DMS153 treated with DMSO at 0.1 percent for 48 hours (cell line): ENCODE measurements around the gene AFAP1.
A peak's percentile ranks its signal among the peaks of the same experiment; 100 is the strongest.

Source experiments
- DNase-seq: peaks from one replicate; lab custom pipeline; 2025; ENCODE audit not compliant: unreplicated experiment; lab: John Stamatoyannopoulos, UW

The AFAP1 gene

GRCh38 chr4:7806338-7807090 is 133.1 kb downstream of the AFAP1 start:
- DNase-seq, result no peak

- no peak for DNase-seq
Measured at GRCh38 chr4:7805533-7806337, 133.9 kb downstream of the AFAP1 start.

DNA sequence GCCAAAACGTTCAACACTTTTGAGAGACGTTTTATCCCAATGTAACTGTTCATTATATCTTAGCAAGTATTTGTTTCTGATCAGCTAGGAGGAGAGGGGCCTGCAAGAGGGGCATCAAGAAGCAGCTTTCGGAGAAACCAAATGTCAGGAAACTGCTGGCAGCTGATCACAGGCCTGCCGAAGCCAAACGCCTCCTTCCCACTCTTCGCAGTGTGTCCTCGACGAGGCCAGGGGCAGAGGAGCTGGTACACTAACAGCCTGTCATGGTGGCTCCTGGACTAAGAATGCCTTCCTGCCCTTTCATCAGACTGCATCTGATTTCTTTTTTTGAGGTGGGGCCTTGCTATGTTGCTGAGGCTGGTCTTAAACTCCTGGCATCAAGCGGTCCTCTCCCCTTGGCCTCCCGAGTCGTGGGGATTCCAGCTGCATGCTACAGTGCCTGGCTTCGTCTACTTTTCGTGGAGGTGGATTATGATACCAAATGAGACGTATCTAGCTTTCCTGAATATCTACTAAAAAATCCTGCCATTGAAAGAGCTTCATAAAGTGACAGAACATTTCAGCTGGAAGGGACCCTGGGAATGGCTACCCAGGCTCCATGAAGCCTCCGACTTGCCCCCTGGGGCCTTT is 134.8 kb downstream of the AFAP1 start:
- no peak for DNase-seq

GRCh38 chr4:7803992-7804755 is 135.5 kb downstream of the AFAP1 start:
- DNase-seq, result no peak

GRCh38 chr4:7803371-7803770 is 136.3 kb downstream of the AFAP1 start:
- DNase-seq, result no peak

GRCh38 chr4:7802093-7802726 is 137.5 kb downstream of the AFAP1 start:
- DNase-seq, result peak; percentile 8

DNA sequence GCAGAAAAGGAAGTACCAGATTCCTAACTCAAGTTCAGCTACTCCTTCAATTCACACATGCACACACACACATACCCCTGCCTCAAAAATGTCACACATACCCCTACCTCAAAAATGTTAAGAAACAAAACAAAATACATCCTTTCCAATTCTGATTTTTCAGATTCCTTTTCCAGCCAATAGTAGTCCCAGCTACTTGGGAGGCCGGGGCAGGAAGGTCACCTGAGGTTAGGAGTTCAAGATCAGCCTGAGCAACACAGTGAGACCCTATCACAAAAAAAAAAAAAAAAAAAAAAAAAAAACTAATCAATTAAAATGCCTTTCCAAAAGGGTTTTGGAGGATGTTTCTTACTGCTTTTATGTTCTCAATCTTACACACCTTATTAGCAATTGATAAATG is 138.0 kb downstream of the AFAP1 start:
- DNase-seq, result no peak

- no peak for DNase-seq
Measured at GRCh38 chr4:7801001-7801400, 138.7 kb downstream of the AFAP1 start.

DNA sequence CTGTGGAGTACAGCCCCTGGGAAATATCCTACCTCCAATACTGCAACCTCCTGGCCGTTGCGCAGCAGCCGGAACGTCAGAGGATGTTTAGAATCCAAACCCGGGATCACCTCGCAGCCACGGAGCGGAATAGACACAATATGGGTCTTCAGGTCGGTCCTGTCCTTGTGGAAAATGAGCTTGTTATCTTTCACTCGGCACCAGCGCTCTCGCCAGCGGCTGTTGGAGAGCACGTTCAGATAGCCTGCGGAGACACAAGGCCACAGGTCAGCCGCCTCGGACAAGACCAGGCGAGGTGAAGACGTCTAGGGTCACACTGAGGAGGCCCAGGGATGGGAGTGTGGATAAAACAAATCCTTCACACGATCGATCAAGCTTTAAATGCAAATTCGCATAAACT is 139.3 kb downstream of the AFAP1 start:
- DNase-seq, result no peak

DNA sequence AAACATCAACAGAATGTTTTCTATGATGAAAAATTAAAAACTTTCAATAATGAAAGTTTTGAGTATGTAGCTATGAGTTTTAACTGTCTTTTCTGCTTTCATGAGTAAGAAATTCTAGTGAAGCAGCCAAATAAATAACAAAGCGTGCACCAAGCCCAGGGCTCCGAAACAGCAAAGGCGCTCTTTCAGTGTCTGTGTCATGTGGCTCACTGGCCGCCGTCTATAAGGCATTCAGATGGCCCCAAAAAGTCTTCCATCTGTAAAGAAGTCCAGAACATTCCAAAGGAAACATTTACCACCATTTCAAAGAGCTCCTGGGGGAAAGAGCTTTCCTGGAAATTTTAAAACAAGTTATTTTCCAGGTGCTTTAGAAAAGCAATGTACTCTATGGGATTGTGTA is 139.9 kb downstream of the AFAP1 start:
- DNase-seq, result no peak

DNA sequence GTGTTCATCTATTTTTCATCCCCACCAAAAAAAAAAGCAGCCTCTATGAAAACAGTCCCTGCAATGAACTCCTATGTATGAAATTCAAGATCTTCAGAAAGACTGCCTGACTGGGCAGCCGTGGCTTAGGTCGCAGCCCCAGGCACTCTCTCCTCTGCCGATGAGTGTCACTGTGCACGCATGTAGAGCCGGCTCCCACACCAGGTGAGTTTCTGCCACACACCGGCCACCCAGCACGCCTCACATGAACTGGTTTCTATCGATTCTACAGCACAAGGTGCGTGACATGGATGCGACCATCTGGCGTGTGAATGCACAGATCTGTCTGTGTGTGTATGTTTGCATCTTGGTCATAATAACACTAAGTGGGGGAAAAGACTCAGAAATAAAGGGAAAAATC is 140.4 kb downstream of the AFAP1 start:
- no peak for DNase-seq

GRCh38 chr4:7798178-7798995 is 141.3 kb downstream of the AFAP1 start:
- DNase-seq, result no peak

DNA sequence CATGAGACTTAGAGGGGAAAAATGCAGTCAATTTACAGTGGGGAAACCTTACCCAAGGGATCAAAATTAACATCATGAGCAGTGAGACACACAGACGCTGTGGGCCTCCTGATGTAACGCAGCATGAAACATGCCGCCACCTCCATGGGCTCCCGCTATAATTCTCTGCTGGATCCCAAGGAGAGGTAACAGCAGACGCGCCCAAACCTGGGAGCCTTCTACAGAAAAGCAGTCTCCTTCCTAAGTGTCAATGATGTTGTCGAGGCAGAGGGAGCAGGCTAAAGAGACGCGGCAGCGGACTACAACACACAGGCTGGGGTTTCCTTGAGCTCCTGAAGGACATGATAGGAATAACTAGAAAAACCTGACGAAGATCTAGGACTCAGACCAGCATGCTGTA is 142.3 kb downstream of the AFAP1 start:
- no peak for DNase-seq

DNA sequence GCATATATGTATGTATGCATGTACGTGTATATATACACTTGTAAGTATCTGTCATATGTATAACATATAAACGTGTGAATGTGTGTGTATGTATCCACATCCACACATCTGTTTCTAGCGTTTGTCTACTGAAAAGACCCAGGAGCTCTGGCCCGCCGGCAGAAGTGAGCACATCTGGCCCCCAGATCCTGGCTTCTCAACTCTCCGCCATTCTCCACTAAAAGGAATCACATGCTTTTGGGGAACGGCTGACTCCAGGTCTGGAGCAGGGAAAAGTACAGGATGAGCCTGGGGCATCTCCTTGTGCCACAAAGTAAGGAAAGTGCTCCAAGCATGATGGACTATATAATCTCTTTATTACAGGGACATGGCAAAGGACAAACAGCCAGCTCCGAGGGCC is 143.7 kb downstream of the AFAP1 start:
- DNase-seq, result no peak

DNA sequence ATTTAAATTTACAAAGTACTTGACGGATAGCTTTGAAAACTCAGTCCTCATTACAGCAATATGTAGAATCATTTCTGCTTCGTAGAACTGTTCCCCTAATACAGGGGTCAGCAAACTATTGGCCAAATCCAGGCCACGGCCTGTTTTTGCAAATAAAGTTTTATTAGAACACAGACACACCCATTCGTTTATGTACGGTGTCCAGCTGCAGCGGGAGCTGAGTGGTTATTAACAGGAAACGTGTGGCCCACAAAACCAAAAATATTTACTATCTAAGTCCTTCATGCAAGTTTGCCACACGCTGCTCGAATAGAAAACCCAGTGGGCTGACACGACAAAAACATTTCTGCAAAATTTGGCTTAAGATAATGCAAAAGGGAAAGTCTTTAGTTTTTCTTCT is 146.5 kb downstream of the AFAP1 start:
- no peak for DNase-seq

DNA sequence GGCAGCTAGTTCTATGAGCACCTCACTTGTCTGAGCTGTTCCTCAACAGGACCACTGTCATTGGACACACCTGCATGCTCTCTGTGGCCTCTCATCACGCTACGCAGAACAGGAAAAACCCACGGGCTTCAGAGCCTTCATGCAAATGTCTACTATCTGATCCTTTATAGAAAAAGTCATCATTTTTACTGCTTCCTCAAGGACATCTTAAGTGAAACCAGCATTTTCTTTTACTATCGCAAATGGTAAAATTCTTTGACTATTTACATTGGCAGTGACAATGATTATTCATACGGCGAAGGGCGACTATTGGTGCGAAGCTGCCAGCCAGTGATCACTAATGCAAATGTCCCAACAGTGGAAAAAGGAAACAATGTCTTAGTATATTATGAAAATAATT is 147.0 kb downstream of the AFAP1 start:
- no peak for DNase-seq

- DNase-seq, result no peak
Measured at GRCh38 chr4:7790999-7791398, 148.7 kb downstream of the AFAP1 start.

DNA sequence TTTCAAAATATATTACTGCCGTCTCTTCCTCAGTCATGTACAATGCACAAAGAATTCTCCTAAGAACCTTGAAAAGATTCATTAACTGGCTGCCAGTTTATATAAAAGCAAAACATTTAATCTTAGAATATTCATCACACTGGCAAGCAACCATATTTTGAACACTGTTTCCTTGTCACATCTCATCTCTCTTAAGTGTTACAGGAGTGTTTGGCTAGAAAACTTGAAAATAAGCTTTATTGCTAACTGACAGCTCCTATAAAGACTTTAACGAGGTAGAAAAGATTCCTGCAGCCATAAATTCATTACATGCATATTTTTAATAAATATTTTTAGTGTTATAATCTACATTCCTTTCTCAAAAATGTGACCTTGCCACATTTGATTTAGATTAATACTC is 149.6 kb downstream of the AFAP1 start:
- DNase-seq, result no peak

- no peak for DNase-seq
Measured at GRCh38 chr4:7788694-7789425, 150.8 kb downstream of the AFAP1 start.
